Mesendoderm (in vitro differentiated cells): ENCODE data around the gene SLC25A34.
A peak's percentile ranks its signal among the peaks of the same experiment; 100 is the strongest.

Experiments used
- DNase-seq: peaks from one replicate; pipeline ENCODE4 v3.0.0; 2013
- H2AK5ac ChIP-seq: 2 replicates; pipeline ENCODE4 v1.6.1; 2013; ENCODE audit warnings: low read length, inconsistent platforms
- H2BK120ac ChIP-seq: 2 replicates; pipeline ENCODE4 v1.6.1; 2013; ENCODE audit warnings: low read depth, mild to moderate bottlenecking, low read length, moderate library complexity, mixed read lengths
- H2BK15ac ChIP-seq: replicated peaks from 2 replicates; pipeline ENCODE4 v1.6.1; 2013; ENCODE audit warnings: low read depth, mild to moderate bottlenecking, moderate library complexity
- H2BK5ac ChIP-seq: 2 replicates; pipeline ENCODE4 v1.6.1; 2013; ENCODE audit warnings: low read length, inconsistent platforms
- H3K18ac ChIP-seq: 2 replicates; pipeline ENCODE4 v1.6.1; 2013; ENCODE audit warnings: mild to moderate bottlenecking, low read length, mixed read lengths
- H3K23ac ChIP-seq: one replicate; pipeline ENCODE4 v1.6.1; 2013; ENCODE audit warnings: low read length
- H3K27ac ChIP-seq: 2 replicates; pipeline ENCODE4 v1.5.1; 2013; ENCODE audit warnings: low read depth, mild to moderate bottlenecking, inconsistent platforms, low read length, moderate library complexity
- H3K27me3 ChIP-seq: 2 replicates; pipeline ENCODE4 v1.6.1; 2013; ENCODE audit warnings: low read length, control low read depth, mild to moderate bottlenecking, inconsistent platforms; ENCODE audit not compliant: insufficient read depth, poor library complexity
- H3K36me3 ChIP-seq: 2 replicates; pipeline ENCODE4 v1.6.1; 2013; ENCODE audit warnings: low read length, inconsistent platforms; ENCODE audit not compliant: control insufficient read depth, insufficient read depth
- H3K4ac ChIP-seq: one replicate; pipeline ENCODE4 v1.6.1; 2013; ENCODE audit warnings: low read depth, mild to moderate bottlenecking, low read length, moderate library complexity
- H3K4me1 ChIP-seq: 2 replicates; pipeline ENCODE4 v1.6.1; 2013; ENCODE audit warnings: low read depth, low read length, inconsistent platforms; ENCODE audit not compliant: control insufficient read depth
- H3K4me2 ChIP-seq: 2 replicates; pipeline ENCODE4 v1.6.1; 2013; ENCODE audit warnings: low read length
- H3K4me3 ChIP-seq: 2 replicates; pipeline ENCODE4 v1.5.1; 2013; ENCODE audit warnings: mild to moderate bottlenecking, low read length
- H3K56ac ChIP-seq: one replicate; pipeline ENCODE4 v1.6.1; 2013; ENCODE audit warnings: low read length
- H3K79me1 ChIP-seq: 2 replicates; pipeline ENCODE4 v1.6.1; 2013; ENCODE audit warnings: low read length, inconsistent platforms
- H3K79me2 ChIP-seq: 2 replicates; pipeline ENCODE4 v1.6.1; 2013; ENCODE audit warnings: mild to moderate bottlenecking, low read length; ENCODE audit not compliant: control insufficient read depth, insufficient read depth
- H3K9ac ChIP-seq: 2 replicates; pipeline ENCODE4 v1.6.1; 2013; ENCODE audit warnings: low read length, inconsistent platforms
- H4K5ac ChIP-seq: one replicate; pipeline ENCODE4 v1.6.1; 2013; ENCODE audit warnings: low read length
- H4K8ac ChIP-seq: one replicate; pipeline ENCODE4 v1.6.1; 2013; ENCODE audit warnings: low read depth, mild to moderate bottlenecking, control low read depth, low read length, moderate library complexity
- WGBS: extraction: QIAGEN DNeasy Blood & Tissue Kit; methylation state at CpG from one replicate; pipeline ENCODE4 v1.1.7; 2013; ENCODE audit warnings: low lambda C conversion rate, missing lambda C conversion rate; ENCODE audit not compliant: insufficient coverage; ENCODE audit errors: extremely low coverage; 5-methylcytosine and 5-hydroxymethylcytosine counted together

The SLC25A34 gene

DNA sequence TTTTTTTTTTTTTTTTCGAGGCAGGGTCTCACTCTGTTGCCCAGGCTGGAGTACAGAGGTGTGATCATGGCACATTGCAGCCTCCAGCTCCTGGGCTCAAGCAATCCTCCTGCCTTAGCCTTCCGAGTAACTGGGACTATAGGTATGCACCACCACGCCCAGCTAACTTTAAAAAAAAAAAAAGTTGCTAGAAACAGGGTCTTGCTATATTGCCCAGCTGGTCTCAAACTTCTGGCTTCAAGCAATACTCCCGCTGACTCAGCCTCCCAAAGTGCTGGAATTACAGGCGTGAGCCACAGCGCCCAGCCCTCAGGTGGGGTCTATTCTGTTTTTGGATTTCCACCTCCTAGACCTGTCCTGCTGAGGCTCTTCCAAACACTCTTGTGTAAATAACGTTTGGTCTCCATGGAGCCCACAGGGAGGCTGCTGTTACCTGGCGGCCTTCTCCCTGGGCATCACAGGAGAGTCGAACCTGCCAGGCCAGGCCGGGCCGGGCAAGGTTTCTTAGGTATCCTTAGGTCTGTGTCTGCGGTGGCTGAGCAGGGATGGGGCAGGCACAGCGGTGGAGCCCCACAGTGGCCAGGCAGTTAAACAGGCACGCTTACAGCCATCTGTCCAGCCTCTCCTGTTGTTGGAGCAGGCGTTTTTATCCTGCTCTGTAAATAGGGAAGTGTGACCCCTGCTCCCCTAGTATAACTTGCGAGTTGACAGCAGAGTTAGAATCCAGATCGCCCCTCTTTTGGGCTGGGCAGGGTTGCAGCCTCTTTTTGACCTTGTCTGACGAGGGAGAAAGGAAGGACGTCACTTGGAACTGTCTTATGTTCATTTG lies 33.1 kb upstream of the SLC25A34 start:
- Histone ChIP-seq H2BK15ac (no peak overlapping the region), H4K8ac (no peak overlapping the region), H3K4me1 (no peaks in the 10 kb centered on the region), H4K5ac (no peak overlapping the region), H3K4ac (no peak overlapping the region), H3K23ac (no peak overlapping the region), H3K36me3 (peaks cover 1% of the 10 kb centered on the region), H3K18ac (no peak overlapping the region), H2AK5ac (no peak overlapping the region), H3K27me3 (no peaks in the 10 kb centered on the region), H3K56ac (no peak overlapping the region), H3K79me1 (peaks cover 18% of the 10 kb centered on the region), H2BK120ac (no peak overlapping the region), H3K4me2 (no peak overlapping the region), H2BK5ac (no peak overlapping the region), H3K79me2 (peaks cover 2% of the 10 kb centered on the region), H3K4me3 (no peak overlapping the region), H3K27ac (no peak overlapping the region), H3K9ac (no peak overlapping the region)
- DNase-seq: peak; percentile 49
- WGBS: no CpG with 5 or more reads among the region's 19 CpGs

DNA sequence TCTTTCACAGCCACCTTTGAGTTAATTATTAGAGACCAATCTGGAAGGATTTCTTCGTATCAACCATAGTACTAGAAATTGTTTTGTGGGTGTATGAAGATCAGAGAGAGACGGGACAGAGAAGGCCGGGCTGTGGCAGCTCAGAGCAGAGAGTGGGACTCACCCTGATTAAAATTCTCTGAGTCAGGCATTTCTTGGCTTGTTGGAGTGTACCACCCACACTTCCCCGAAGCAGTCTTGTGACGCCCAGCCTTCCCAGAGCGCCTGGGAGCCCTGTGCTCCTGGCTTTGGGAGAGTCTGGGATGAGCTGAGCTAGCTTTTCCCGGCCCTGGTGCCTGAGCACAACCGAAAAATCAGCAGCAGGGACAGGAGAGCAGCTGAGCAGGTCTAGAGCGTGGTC lies 32.5 kb upstream of the SLC25A34 start:
- no peak overlapping the region for H3K27ac ChIP-seq
- no peak overlapping the region for H2BK120ac ChIP-seq
- H3K56ac ChIP-seq: no peak overlapping the region
- H4K5ac ChIP-seq: no peak overlapping the region
- H4K8ac ChIP-seq: no peak overlapping the region
- H3K27me3 ChIP-seq: no peaks in the 10 kb centered on the region
- H3K79me2 ChIP-seq: peaks cover 2% of the 10 kb centered on the region
- H3K23ac ChIP-seq: no peak overlapping the region
- H3K9ac ChIP-seq: no peak overlapping the region
- WGBS: no CpG with 5 or more reads among the region's 9 CpGs
- H3K4ac ChIP-seq: no peak overlapping the region
- no peak overlapping the region for H3K4me3 ChIP-seq
- no peak overlapping the region for H3K18ac ChIP-seq
- H2AK5ac ChIP-seq: no peak overlapping the region
- DNase-seq: no peak
- no peaks in the 10 kb centered on the region for H3K4me1 ChIP-seq
- H3K4me2 ChIP-seq: no peak overlapping the region
- H2BK15ac ChIP-seq: no peak overlapping the region
- no peak overlapping the region for H2BK5ac ChIP-seq
- H3K36me3 ChIP-seq: peaks cover 1% of the 10 kb centered on the region
- peaks cover 19% of the 10 kb centered on the region for H3K79me1 ChIP-seq

- H2AK5ac ChIP-seq: no peak overlapping the region
- H3K4me3 ChIP-seq: no peak overlapping the region
- no peak overlapping the region for H4K8ac ChIP-seq
- no peak overlapping the region for H3K27ac ChIP-seq
- WGBS: no CpG with 5 or more reads among the region's 17 CpGs
- H3K79me2 ChIP-seq: peaks cover 6% of the 10 kb centered on the region
- peaks cover 24% of the 10 kb centered on the region for H3K79me1 ChIP-seq
- H4K5ac ChIP-seq: no peak overlapping the region
- no peak overlapping the region for H2BK5ac ChIP-seq
- no peak overlapping the region for H3K18ac ChIP-seq
- no peak for DNase-seq
- no peaks in the 10 kb centered on the region for H3K27me3 ChIP-seq
- H3K4me2 ChIP-seq: no peak overlapping the region
- H3K9ac ChIP-seq: no peak overlapping the region
- H2BK120ac ChIP-seq: no peak overlapping the region
- H3K4me1 ChIP-seq: no peaks in the 10 kb centered on the region
- peaks cover 1% of the 10 kb centered on the region for H3K36me3 ChIP-seq
- no peak overlapping the region for H3K4ac ChIP-seq
- no peak overlapping the region for H3K56ac ChIP-seq
- H3K23ac ChIP-seq: no peak overlapping the region
- no peak overlapping the region for H2BK15ac ChIP-seq
These were observed 31.4 kb upstream of the SLC25A34 start for GRCh38 chr1:15704526-15705183.

GRCh38 chr1:15705184-15705566 lies 30.9 kb upstream of the SLC25A34 start:
- no peak overlapping the region for H2BK5ac ChIP-seq
- H4K8ac ChIP-seq: no peak overlapping the region
- no peak overlapping the region for H4K5ac ChIP-seq
- DNase-seq: no peak
- no peaks in the 10 kb centered on the region for H3K27me3 ChIP-seq
- no peak overlapping the region for H3K4me2 ChIP-seq
- H3K79me2 ChIP-seq: peaks cover 6% of the 10 kb centered on the region
- no peak overlapping the region for H3K18ac ChIP-seq
- H3K9ac ChIP-seq: no peak overlapping the region
- no peak overlapping the region for H2AK5ac ChIP-seq
- H2BK120ac ChIP-seq: no peak overlapping the region
- no CpG with 5 or more reads among the region's 11 CpGs for WGBS
- H3K56ac ChIP-seq: no peak overlapping the region
- no peak overlapping the region for H3K27ac ChIP-seq
- H3K4me3 ChIP-seq: no peak overlapping the region
- no peak overlapping the region for H3K4ac ChIP-seq
- H3K79me1 ChIP-seq: peaks cover 24% of the 10 kb centered on the region
- no peaks in the 10 kb centered on the region for H3K4me1 ChIP-seq
- H3K23ac ChIP-seq: no peak overlapping the region
- no peak overlapping the region for H2BK15ac ChIP-seq
- H3K36me3 ChIP-seq: peaks cover 1% of the 10 kb centered on the region

- no peak overlapping the region for H2AK5ac ChIP-seq
- WGBS: no CpG with 5 or more reads among the region's 7 CpGs
- H3K27ac ChIP-seq: no peak overlapping the region
- no peaks in the 10 kb centered on the region for H3K4me1 ChIP-seq
- H4K8ac ChIP-seq: no peak overlapping the region
- H2BK5ac ChIP-seq: no peak overlapping the region
- H3K79me1 ChIP-seq: peaks cover 22% of the 10 kb centered on the region
- H2BK120ac ChIP-seq: no peak overlapping the region
- H3K18ac ChIP-seq: no peak overlapping the region
- no peak overlapping the region for H4K5ac ChIP-seq
- H3K27me3 ChIP-seq: no peaks in the 10 kb centered on the region
- H3K56ac ChIP-seq: no peak overlapping the region
- peaks cover 1% of the 10 kb centered on the region for H3K36me3 ChIP-seq
- H3K23ac ChIP-seq: no peak overlapping the region
- H3K9ac ChIP-seq: no peak overlapping the region
- no peak overlapping the region for H3K4me3 ChIP-seq
- no peak overlapping the region for H2BK15ac ChIP-seq
- H3K4ac ChIP-seq: no peak overlapping the region
- DNase-seq: no peak
- H3K4me2 ChIP-seq: no peak overlapping the region
- peaks cover 6% of the 10 kb centered on the region for H3K79me2 ChIP-seq
These were observed 29.3 kb upstream of the SLC25A34 start for GRCh38 chr1:15706751-15707150.
